Aorta (tissue), 5 donors: Measurements from ENCODE around the gene HDAC7. TPM values are rescaled to one million over a fixed set of nuclear protein-coding genes. Genes with fewer than 3 reads are reported as not detected.

Source experiments
- ATAC-seq: fragments of 200-7000 bp; cut with Tn5 transposase; one replicate; pipeline ENCODE4 v1.9.1; 2022; ENCODE audit warnings: moderate library complexity; ENCODE audit not compliant: low FRiP score
- DNase-seq, 2 donors: peaks; one replicate each; pipeline ENCODE4 v3.0.0-alpha.2; 2020
- H3K27ac ChIP-seq, 2 donors: one replicate each; pipeline ENCODE4 v1.5.1; 2013; ENCODE audit warnings: low read length in 2 of 2, mild to moderate bottlenecking in 2 of 2, moderate library complexity in 2 of 2, control low read depth in 1 of 2, inconsistent platforms in 1 of 2, low read depth in 1 of 2
- H3K27me3 ChIP-seq, 2 donors: one replicate each; pipeline ENCODE4 v1.6.1; 2013; ENCODE audit warnings: control low read depth in 1 of 2, low read length in 1 of 2, mild to moderate bottlenecking in 1 of 2, moderate library complexity in 1 of 2; ENCODE audit not compliant: insufficient read depth in 2 of 2, control insufficient read depth in 1 of 2
- H3K36me3 ChIP-seq, 2 donors: one replicate each; pipeline ENCODE4 v1.6.1; 2013; ENCODE audit warnings: control low read depth in 1 of 2, low read length in 1 of 2, mild to moderate bottlenecking in 1 of 2; ENCODE audit not compliant: insufficient read depth in 2 of 2, control insufficient read depth in 1 of 2
- H3K4me1 ChIP-seq, 2 donors: one replicate each; pipeline ENCODE4 v1.6.1; 2013; ENCODE audit warnings: low read length in 2 of 2, control low read depth in 1 of 2, mild to moderate bottlenecking in 1 of 2, moderate library complexity in 1 of 2; ENCODE audit not compliant: insufficient read depth in 2 of 2, control insufficient read depth in 1 of 2
- H3K4me3 ChIP-seq, 2 donors: one replicate each; pipeline ENCODE4 v1.5.1; 2013; ENCODE audit warnings: low read length in 2 of 2, control low read depth in 1 of 2, mild to moderate bottlenecking in 1 of 2
- H3K9me3 ChIP-seq: one replicate; pipeline ENCODE4 v1.6.1; 2013; ENCODE audit warnings: mild to moderate bottlenecking, low read length; ENCODE audit not compliant: control insufficient read depth
- WGBS, 2 donors: extraction: QIAGEN DNeasy Blood & Tissue Kit; methylation state at CpG; one replicate each; pipeline ENCODE4 v1.1.7; 2013; 5-methylcytosine and 5-hydroxymethylcytosine counted together
- intact Hi-C, 2 donors: fragments of 100-400 bp; cut with DNase I; formaldehyde crosslinking; loops; one replicate each; pipeline versions ENCODE4 v1.14.2 to v1.15.0; 2022
- polyA plus RNA-seq, 2 donors: library from polyadenylated mRNA; stranded (reverse); fragments of 200-250 nt; gene quantifications; one replicate each; pipeline ENCODE4 v1.2.3, GENCODE V29; 2013
- total RNA-seq, 2 donors: library from RNA; stranded (reverse); fragmentation: NEBNext Ultra II Directional; extraction: Animal tissue kit (Norgen Biotek cat#: 25700); gene quantifications; one replicate each; pipeline ENCODE4 v1.2.1, GENCODE V29; 2021
- donor health status: healthy with polysubstance abuse.
- donor health status: Bipolar disorder and iron deficiency.
- donor health status: DM: no; HTN: no; CAD: no.
- donor health status: DM: no; HTN: no; CAD: no.
- donor health status: DM: yes; HTN: yes; CAD: no.

HDAC7 gene
- total and polyA plus RNA-seq, 4 donors = 17.0 to 192 (median 119) TPM

DNA sequence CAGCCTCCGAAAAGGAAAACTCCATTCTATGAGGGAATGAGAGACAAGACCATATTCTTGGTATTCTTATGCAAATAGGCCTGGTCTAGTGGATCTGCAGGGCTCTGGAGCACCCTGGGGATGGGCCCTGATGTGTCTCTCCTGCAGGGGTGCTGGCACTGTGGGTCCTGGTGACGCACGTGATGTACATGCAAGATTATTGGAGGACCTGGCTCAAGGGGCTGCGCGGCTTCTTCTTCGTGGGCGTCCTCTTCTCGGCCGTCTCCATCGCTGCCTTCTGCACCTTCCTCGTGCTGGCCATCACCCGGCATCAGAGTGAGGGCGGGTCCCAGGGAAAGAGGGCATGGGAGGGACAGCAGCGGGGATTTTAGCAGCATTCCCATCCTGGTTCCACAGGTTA, 40.8 kb downstream of the HDAC7 start:
- ATAC-seq = no peak
- no peak overlapping the region for H3K4me3 ChIP-seq
- no peaks in the 10 kb centered on the region for H3K9me3 ChIP-seq
- H3K36me3 ChIP-seq = peaks cover 2% of the 10 kb centered on the region in 2 donors
- 35 to 36% methylated on average over 14 of the region's 14 CpGs for WGBS, 2 donors
- no peaks in the 10 kb centered on the region for H3K27me3 ChIP-seq
- intact Hi-C loops = loop anchor here (1.0 to 5.0 kb wide), 4 partner anchors 58 to 62 kb away; no protein-coding TSS in a partner anchor
- peaks cover 0 to 5% of the 10 kb centered on the region in 2 donors for H3K4me1 ChIP-seq
- peak in 1 of 2 donors; percentile 76 for DNase-seq
- H3K27ac ChIP-seq = no peak overlapping the region

DNA sequence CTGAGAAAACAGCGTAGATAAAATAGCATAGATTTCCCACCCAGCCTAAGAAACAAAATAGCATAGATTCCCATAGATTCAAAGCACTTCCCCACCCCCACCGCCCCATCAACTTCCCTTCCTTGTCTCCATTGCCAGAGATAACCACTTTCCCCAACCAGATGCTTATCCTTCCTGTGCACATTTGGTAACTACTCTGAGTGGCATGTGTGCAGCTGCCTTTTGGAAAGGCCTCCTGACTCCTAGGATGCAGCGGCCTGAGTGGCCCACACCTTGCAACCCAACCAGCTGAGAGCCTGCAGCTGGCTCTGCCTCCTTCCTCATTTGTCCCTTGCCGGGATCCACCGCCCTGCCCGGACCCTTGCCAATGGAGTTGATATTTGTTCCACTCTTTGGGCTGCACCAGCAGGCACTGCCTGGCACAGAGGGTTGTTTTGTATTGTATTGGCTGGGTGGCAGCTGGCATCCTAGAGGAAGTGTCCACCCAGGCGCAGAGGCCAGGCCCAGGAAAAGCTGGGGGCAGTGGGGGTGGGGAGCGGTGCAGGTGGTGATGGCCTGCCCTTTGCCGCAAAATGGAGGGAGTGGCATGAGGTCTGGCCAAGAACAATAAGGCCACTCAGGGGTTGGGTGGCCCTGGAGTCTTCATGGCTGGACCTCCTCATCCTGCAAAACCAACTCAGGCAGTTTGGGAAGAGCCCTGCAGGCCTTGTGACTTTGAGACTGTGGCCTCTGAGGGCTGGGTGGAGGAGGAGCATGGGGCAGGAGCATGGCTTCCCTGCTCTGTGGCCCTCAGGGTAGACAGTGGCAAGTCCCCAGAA, 41.8 kb downstream of the HDAC7 start:
- intact Hi-C loops = loop anchor here (2.0 to 5.0 kb wide), 3 partner anchors 59 to 61 kb away; no protein-coding TSS in a partner anchor
- DNase-seq (no peak), ATAC-seq (no peak)
- H3K4me1 ChIP-seq = peaks cover 0 to 5% of the 10 kb centered on the region in 2 donors
- 39 to 41% methylated on average over 9 of the region's 9 CpGs for WGBS, 2 donors
- no peaks in the 10 kb centered on the region for H3K27me3 ChIP-seq
- H3K27ac ChIP-seq = peak overlapping the region in 1 of 2 donors; percentile 9
- H3K9me3 ChIP-seq = no peaks in the 10 kb centered on the region
- no peak overlapping the region for H3K4me3 ChIP-seq
- peaks cover 0 to 2% of the 10 kb centered on the region in 2 donors for H3K36me3 ChIP-seq

DNA sequence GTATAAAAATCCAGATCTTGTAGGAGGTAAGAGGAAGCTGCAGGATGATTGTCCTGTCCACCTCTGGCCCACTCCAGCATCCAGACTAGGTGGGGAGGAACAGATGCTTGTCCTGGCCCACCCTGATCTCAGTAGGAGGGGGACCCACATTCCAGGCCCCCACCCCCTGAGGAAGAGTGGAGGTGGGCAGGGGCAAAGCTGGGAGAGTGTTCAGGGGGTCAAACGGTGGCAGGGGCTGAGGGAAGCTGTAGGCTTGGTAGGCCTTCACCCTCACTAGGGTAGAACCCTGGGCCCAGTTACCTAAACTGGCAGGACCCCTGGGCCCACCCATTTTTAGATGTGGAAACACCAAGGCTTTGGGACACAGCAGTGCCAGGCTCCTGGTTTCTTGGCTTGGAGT, 42.6 kb downstream of the HDAC7 start:
- intact Hi-C loops = loop anchor here in 1 of 2 donors (5.0 kb wide), 1 partner anchor 60 kb away; no protein-coding TSS in a partner anchor
- Histone ChIP-seq H3K27ac (peak overlapping the region; percentile 33 to 46), H3K4me1 (peaks cover 0 to 5% of the 10 kb centered on the region in 2 donors), H3K4me3 (no peak overlapping the region), H3K9me3 (no peaks in the 10 kb centered on the region), H3K36me3 (no peaks in the 10 kb centered on the region), H3K27me3 (no peaks in the 10 kb centered on the region)
- DNase-seq (no peak), ATAC-seq (no peak)
- 63 to 71% methylated on average over 1 of the region's 1 CpG for WGBS, 2 donors

DNA sequence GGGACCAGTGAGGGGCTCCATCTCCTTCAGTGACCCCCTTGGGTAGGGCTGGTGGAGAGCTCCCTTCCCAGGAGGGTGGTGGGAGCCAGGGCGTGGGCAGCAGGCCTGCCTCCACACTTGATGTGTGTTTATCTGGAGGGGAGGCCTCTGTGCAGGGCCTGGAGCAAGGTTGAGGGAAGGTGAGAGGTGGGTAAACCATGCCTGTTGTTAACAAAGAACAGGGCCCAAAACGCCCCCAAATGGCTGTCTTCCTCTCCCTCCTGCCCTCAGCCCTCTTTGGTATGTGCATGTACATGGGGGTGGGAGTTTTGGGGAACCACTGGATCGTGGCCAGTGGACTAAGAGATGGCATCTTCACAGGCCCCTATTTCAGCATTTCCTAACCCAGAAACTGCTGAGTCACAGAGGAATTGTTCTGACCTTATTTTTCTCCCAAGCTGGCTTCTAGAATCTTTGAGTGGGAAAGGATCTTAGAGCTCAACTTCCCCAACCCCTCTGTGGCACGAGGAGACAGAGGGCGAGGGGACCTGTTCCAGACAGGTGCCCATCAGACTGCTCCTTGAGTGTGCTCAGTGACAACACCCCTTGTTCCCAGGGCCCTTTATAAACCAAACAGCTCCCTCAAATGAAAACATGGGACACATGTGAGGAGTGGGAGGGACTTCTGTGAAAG, 43.1 kb downstream of the HDAC7 start:
- intact Hi-C loops = loop anchor here in 1 of 2 donors (5.0 kb wide), 1 partner anchor 61 kb away; no protein-coding TSS in a partner anchor

DNA sequence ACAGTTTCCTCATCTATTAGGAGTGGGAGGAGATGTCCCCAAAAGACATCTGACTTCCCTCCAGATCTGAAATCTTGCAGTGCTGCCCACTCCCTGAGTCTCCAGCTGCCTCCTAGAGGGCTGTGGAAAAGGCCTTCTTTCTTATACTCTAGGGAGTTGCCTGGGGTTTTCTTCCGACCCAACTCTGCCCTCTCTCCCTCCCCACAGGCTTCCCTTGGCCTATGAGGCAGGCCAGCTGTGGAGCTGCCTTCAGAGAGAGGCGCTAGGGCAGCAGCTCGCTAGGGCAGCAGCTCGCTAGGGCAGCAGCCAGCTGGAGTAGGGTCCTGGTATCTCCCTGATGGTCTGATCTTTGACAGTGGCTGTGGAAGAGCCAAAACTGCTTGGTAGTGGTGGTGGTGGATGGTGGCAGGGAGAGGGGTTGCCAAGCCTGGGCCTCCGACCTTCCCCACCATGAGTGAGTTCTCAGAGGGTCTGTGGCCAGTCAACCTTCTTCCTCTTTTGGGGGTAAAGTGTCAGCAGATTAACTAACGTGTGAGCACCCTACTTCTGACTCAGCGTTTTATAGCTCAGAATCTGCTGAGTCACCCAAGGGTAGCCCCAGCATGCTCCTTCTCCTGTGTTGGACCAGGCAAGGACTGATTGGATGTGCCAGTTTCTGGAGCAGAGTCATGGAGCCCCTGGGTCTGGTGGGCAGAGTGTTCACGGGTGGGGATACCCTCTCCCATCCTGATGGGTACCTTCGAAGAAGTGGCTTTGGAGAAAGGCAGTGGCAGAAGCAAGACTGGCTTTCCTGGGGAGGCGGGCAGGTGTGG, 44.4 kb downstream of the HDAC7 start:
- Histone ChIP-seq H3K27ac (peak overlapping the region in 1 of 2 donors; percentile 34), H3K9me3 (no peaks in the 10 kb centered on the region), H3K36me3 (no peaks in the 10 kb centered on the region), H3K4me3 (no peak overlapping the region), H3K4me1 (peaks cover 0 to 5% of the 10 kb centered on the region in 2 donors), H3K27me3 (no peaks in the 10 kb centered on the region)
- WGBS, 2 donors = 73 to 76% methylated on average over 10 of the region's 10 CpGs
- DNase-seq (no peak), ATAC-seq (no peak)
- intact Hi-C loops = loop anchor here in 1 of 2 donors (5.0 kb wide), 1 partner anchor 62 kb away; no protein-coding TSS in a partner anchor

More for the DNA sequence above, 43.1 kb downstream of the HDAC7 start:
- no peak overlapping the region for H3K4me3 ChIP-seq
- ATAC-seq (no peak), DNase-seq (no peak)
- WGBS, 2 donors = 61 to 64% methylated on average over 5 of the region's 5 CpGs
- no peaks in the 10 kb centered on the region for H3K36me3 ChIP-seq
- H3K27me3 ChIP-seq = no peaks in the 10 kb centered on the region
- H3K4me1 ChIP-seq = peaks cover 0 to 5% of the 10 kb centered on the region in 2 donors
- H3K27ac ChIP-seq = peak overlapping the region in 1 of 2 donors; percentile 46
- no peaks in the 10 kb centered on the region for H3K9me3 ChIP-seq

DNA sequence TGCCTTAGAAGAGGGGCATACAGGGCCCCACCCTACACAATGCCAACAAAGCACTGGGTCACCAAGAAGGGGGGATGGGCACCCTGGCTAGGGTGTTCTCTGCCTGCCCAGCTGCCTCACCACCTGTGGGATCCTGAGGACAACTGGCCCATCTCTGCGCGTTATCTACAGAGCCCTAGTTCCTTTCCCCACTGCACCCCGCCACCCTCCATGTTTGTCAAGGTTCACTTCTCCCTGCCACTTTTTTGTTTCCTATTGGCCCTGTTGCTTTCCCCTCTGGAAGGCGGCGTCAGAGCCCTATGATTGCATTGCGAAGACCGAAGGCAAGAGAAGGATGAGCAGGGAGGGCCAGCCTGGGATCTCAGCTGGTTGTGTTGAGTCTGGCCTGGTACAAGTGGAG, 45.0 kb downstream of the HDAC7 start:
- intact Hi-C loops = loop anchor here in 1 of 2 donors (5.0 kb wide), 1 partner anchor 63 kb away; no protein-coding TSS in a partner anchor
- Histone ChIP-seq H3K9me3 (no peaks in the 10 kb centered on the region), H3K4me1 (peaks cover 0 to 5% of the 10 kb centered on the region in 2 donors), H3K27ac (no peak overlapping the region), H3K4me3 (no peak overlapping the region), H3K36me3 (no peaks in the 10 kb centered on the region), H3K27me3 (no peaks in the 10 kb centered on the region)
- ATAC-seq (no peak), DNase-seq (no peak)
- 96 to 98% methylated on average over 7 of the region's 7 CpGs for WGBS, 2 donors

DNA sequence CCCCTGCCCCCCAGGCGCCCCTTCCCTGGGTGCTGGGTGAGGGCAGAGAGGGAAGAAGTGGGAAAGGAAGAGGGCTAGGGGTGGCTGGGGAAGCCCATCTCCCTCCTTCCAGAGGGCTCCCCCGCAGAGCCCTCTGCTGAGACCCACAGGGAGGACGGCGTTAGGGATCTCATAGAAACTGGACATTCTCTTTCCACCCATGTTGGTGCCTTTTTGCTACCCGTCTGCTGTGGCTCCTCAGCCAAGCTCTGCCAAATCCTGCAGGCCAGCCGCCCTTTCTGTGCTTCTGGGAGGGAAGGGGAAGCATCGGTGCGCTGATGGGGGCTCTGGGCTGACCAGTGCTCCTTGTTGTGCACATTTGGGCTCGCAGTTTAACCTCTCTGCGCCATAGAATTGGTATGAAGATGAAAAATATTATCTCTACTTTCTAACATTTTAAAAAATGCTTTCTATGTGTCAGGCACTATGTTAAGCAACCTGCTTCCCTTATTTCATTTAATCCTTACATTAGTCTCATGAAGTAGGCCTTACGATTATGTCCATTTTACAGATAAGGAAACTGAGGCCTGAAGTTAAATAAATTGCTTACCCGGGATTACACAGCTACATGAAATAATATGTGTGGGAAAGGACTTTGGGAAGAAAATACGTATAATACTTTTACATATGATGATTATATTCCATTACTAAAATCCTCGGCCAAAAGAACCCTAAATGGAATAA, 45.7 kb downstream of the HDAC7 start:
- no peaks in the 10 kb centered on the region for H3K9me3 ChIP-seq
- peak overlapping the region; percentile 53 to 69 for H3K4me3 ChIP-seq
- H3K36me3 ChIP-seq = no peaks in the 10 kb centered on the region
- no peaks in the 10 kb centered on the region for H3K27me3 ChIP-seq
- intact Hi-C loops = no loop called here
- no peak overlapping the region for H3K27ac ChIP-seq
- DNase-seq (no peak), ATAC-seq (no peak)
- peaks cover 0 to 5% of the 10 kb centered on the region in 2 donors for H3K4me1 ChIP-seq
- WGBS, 2 donors = 55 to 56% methylated on average over 14 of the region's 14 CpGs
